Uterus (tissue), 2 donors: ENCODE results near the gene AMBP.

ENCODE experiments used
- CTCF ChIP-seq, 4 experiments: fragments of 200-600 bp in 2 of 4; fragments of 450-650 bp in 2 of 4; sonication (generic) in 2 of 4; IDR thresholded peaks; one replicate each; pipeline ENCODE4 v1.5.1; 2016 to 2019; ENCODE audit warnings: antibody characterized with exemption in 4 of 4, mild to moderate bottlenecking in 2 of 4, moderate library complexity in 1 of 4
- POLR2A ChIP-seq, 2 donors: fragments of 450-650 bp; IDR thresholded peaks; one replicate each; pipeline ENCODE4 v1.6.1; 2016; ENCODE audit warnings: antibody characterized with exemption in 2 of 2, mild to moderate bottlenecking in 1 of 2, moderate library complexity in 1 of 2

- TF ChIP-seq CTCF (IDR thresholded peaks at IDR 0.05) = no peak
- TF ChIP-seq POLR2A (IDR thresholded peaks at IDR 0.05) = no peak
Observed at GRCh38 chr9:114093761-114094505, 15.8 kb upstream of the AMBP start.
